GM12874 (cell line): ENCODE results near the gene ULK1.

Source experiments
- TF ChIP-seq, protein P1 (sequence below): IDR thresholded peaks from 2 replicates; pipeline ENCODE4 v1.5.1; 2011; ENCODE audit warnings: low read depth, mild to moderate bottlenecking, control low read depth, low read length, moderate library complexity; ENCODE audit not compliant: insufficient read depth

The ULK1 gene

DNA sequence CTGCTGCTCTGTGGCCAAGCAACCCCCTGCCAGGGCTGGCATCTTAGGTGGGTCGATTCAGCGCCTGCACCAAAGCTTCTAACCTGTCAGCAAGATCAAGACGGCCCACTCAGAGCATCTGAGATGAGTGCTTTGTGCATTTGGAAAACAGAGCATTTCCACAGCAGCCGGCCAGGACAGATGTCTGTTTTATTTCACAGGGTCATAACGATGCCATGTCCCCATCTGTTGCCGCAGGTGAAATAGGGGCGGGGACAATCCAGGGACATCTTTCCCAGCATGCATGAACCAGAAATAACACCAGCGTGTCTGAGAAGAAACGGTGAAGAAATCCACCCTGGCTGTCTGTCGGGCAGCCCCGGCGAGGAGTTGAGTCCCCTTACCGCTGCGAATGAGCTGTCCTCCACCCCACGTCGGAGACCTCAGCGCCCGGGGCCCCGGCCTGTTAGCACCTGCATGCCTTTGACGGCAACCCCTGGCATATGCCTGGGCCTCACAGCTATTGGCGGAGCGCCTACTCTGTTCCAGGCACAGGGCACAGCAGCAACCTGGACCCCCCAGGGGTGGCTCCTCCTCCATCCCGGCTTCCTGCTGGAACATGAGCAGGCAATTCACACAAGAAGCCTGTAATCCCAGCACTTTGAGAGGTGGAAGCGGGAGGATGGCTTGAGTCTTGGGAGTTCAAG lies 30.6 kb upstream of the ULK1 start:
- TF ChIP-seq, protein P1, sequence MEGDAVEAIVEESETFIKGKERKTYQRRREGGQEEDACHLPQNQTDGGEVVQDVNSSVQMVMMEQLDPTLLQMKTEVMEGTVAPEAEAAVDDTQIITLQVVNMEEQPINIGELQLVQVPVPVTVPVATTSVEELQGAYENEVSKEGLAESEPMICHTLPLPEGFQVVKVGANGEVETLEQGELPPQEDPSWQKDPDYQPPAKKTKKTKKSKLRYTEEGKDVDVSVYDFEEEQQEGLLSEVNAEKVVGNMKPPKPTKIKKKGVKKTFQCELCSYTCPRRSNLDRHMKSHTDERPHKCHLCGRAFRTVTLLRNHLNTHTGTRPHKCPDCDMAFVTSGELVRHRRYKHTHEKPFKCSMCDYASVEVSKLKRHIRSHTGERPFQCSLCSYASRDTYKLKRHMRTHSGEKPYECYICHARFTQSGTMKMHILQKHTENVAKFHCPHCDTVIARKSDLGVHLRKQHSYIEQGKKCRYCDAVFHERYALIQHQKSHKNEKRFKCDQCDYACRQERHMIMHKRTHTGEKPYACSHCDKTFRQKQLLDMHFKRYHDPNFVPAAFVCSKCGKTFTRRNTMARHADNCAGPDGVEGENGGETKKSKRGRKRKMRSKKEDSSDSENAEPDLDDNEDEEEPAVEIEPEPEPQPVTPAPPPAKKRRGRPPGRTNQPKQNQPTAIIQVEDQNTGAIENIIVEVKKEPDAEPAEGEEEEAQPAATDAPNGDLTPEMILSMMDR, result no peak

DNA sequence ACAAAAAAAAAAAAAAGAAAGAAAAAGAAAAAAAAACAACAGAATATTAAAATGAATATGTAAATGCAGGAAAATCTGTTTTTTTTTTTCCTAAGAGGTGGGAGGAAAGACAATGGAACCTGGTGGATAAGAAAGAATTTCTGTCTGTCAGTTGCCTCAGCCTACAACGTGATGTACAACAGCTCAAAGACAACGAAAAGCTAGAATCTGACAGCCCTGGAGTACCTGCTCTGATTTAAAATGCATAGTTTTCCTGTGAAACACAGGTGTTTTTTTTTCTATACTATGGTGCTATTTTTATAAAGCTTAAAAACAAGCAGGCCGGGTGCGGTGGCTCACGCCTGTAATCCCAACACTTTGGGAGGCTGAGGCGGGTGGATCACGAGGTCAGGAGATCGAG lies 30.0 kb upstream of the ULK1 start:
- TF ChIP-seq, protein P1, result no peak

DNA sequence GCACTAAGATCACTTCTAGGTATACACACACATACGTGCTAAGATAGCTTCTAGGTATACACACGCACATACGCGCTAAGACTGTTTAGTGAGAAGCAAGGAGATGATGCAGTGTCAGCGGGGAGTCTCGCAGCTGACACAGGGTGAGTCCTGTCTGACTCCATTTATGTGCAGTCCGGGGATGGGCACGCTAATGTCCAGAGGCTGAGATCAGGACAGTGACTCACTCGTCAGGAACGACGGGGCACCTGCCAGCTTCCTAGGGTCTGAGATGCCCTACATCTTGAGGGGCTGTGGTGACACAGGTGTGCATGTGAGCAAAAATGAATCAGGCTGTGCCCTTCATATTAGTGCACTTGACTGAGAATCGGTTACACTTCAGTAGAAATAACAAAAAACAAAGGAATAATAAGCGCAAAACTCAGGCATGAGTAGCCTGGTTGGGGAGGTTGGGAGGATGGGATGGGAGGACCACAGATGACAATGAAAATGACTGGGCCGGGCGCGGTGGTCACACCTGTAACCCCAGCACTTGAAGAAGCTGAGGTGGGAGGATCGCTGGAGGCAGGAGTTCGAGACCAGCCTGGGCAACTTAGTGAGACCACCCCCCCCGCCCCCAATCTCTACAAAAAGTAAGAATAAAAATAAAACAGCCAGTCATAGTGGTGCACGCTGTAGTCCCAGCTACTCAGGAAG lies 29.1 kb upstream of the ULK1 start:
- TF ChIP-seq, protein P1, result no peak

DNA sequence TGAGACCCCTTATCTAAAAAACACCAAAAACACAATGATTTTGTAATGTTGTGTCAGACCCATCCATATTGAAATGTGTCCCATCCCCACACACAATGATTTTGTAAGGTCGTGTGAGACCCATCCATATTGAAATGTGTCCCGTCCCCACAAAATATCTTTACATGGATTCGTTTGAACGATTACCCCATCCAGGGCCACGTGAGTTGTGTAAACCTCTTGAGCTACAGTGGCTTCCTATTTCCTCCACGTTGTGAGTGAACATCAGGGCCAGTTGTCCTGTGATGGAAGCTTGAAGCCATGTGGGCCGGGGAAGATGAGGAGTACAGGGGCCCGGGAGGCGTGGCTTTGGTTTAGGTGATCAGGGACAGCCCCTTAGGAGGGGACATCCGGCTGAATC lies 27.0 kb upstream of the ULK1 start:
- TF ChIP-seq, protein P1, result no peak

DNA sequence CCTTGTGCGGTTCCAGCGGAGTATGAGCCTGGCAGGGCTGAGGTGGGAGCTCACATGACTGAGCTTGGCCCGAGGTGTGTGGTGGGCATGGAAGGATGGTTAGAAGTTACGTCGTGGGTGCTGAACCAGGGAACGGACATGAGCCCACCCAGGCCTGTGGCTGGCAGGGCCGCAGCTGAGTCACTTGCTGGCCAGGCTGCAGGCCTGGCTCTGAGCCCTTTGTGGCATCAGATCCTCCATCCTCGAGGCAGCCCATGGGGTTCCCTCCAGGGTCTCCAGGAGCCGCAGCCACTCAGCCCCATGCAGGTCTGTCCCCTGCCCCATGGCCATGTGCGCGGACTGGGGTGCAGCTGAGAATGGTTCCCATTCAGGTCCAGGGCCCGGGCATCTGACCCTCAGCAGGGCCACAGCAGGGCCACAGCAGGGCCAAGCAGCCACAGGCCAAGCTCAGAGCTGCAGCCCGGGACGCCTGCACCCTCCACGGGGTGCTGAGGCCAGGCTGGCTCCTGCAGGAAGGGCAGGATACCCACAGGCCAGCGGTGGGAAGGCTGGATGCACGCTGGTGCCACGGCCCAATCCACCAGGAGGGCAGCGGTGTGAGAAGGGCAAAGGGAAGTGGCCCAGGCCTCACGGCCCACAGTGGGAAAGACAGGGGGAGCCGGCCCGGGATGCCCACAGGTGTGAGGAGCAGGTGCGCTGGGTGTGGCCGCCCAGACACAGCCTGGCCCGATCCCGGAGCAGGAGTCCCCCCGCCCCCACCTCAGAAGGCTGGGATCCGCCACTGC lies 26.3 kb upstream of the ULK1 start:
- TF ChIP-seq, protein P1, result no peak

DNA sequence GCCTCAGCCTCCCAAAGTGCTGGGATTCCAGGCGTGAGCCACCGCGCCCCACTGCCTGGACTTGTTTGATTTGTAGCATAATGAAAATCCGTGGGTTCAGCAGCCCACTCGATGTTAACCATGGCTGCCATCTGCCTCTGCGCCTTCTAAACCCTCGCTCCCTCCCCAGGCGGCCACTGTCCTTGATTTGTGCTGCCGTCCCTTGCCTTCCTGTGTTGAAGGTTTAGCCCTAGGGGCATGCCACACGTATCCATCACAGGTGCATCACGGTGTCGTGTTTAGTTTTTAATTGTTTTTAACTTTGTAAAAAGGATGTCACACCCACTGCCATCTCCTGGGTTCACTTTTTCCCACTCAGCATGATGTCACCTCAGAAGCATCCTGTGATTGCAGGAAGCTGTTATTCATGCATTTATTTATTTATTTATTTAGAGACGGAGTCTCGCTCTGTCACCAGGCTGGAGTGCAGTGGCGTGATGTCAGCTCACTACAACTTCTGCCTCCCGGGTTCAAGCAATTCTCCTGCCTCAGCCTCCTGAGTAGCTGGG lies 24.5 kb upstream of the ULK1 start:
- TF ChIP-seq, protein P1, result no peak

DNA sequence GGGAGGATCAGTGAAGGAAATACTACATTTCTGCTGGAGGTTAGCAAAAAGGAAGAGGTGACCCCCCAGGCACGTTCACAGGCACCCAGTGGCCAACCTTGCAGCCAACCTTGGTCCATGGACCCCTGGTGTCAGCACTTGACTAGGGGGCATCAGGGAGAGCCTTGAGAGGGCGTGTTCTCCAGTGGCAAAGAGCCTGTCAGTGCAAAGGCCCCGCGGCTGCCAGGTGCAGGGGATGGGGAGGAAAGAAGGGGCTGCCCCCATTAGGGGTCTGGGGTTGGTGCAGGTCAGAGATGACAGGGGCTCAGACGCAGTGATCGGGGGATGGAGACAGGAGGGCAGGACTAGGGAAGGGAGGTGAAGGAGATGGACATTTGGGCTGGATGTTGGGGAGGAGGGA lies 22.7 kb upstream of the ULK1 start:
- TF ChIP-seq, protein P1, result no peak
